ENCODE measurements around the gene MYH14. TPM values are rescaled to one million over a fixed set of nuclear protein-coding genes. Genes with fewer than 3 reads are reported as not detected.
"Not testable (repeated sequence)": the region's sequence is repeated elsewhere in the genome, so short reads cannot be mapped to it uniquely, and the experiment has no call there.

MYH14 gene
- total RNA-seq, 2 donors from 2014 or later = 55.7 to 67.7 TPM

DNA sequence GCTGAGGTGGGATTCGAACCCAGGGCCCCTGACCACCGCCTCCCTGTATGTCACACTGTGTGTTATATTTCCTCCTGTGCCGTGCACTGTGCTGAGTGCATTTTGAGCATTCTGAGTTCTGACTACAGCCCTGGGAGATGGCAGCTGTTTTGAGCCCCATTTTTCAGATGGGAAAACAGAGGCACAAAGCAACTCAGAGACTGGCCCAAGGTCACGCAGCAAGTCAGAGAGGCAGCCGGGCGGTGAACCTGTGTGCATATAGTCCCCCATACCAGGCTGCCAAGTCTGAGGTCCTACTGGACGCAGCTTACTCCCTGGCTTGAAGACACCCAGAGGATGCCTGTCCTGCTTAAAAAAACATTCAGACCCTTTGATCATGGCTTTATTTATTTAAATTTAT lies 17.7 kb downstream of the MYH14 start:
- no peak for ATAC-seq
- intact Hi-C loops (cut with DNase I) = no loop called here
- DNase-seq = no peak

DNA sequence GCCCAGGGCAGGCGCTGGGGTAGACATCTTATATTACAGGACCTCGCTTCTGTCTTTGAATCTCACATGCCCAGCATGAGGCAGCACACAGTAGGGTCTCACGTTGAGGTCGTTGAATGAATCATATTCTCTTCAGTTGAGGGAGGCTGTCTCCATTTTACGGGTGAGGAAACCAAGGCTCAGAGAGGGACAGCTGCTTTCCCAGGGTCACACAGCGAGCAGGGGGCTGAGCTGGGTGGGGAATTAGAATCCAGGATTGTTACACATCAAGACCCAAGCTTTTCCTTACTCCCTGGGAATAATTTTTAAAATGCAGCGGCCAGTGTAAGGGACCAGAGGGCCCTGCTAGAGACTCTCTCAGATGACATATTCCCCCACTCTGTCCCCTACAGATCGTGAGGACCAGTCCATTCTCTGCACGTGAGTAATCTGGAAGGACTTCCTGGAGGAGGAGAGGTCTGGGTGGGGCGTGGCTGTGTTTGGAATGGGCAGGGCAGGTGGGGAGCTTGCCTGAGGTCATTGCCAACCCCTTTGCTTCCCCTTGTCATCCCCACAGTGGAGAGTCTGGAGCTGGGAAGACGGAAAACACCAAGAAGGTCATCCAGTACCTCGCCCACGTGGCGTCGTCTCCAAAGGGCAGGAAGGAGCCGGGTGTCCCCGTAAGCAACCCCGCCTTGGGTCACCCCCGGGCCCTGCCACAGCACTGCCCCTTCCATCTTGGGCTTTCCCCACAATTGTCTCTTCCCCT lies 19.4 kb downstream of the MYH14 start:
- intact Hi-C loops (cut with DNase I) = no loop called here
- no peak for DNase-seq

DNA sequence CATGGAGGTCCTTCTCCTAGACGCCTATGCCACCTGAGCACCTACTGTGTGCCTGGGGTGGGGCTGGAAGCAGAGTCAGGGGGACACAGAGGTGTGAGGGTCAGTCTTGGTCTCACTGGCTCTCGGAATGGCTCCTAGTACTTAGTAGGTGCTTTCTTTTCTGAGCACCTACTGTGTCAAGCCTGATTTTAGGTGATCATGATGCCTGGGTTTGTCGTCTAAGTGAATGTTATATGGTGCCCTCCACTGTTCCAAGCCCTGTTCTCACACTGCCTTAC lies 20.0 kb downstream of the MYH14 start:
- intact Hi-C loops (cut with DNase I) = no loop called here
- DNase-seq (no peak), ATAC-seq (no peak)

More for the DNA sequence above, 19.4 kb downstream of the MYH14 start:
- no peak for ATAC-seq

GRCh38 chr19:50224986-50225747 lies 21.7 kb downstream of the MYH14 start:
- intact Hi-C loops (cut with DNase I) = no loop called here
- ATAC-seq = peak in 1 of 2 donors; percentile 49
- DNase-seq = no peak

- DNase-seq = no peak
Measured at GRCh38 chr19:50226536-50226935, 23.1 kb downstream of the MYH14 start.

DNA sequence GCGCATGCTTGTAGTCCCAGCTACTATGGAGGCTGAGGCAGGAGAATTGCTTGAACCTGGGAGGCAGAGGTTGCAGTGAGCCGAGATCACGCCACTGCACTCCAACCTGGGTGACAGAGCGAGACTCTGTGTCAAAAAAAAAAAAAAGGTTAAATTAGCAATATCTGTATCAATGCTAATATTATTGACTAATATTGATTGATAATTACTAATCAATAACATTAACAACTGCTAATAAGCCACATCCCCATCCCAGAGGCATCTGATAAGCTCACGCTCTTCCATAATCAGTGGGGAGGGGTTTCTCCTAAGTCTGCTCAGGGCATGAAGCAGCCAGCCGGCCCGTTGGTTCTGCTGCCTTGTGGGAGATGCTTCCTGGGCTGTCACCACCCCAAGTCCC lies 24.7 kb downstream of the MYH14 start:
- ATAC-seq; intact Hi-C loops (cut with DNase I); DNase-seq: not testable (repeated sequence)

More at GRCh38 chr19:50226536-50226935, 23.1 kb downstream of the MYH14 start:
- no peak for ATAC-seq
- intact Hi-C loops (cut with DNase I) = no loop called here

- DNase-seq = no peak
- intact Hi-C loops (cut with DNase I) = no loop called here
- ATAC-seq = peak in 1 of 2 donors; percentile 32
Measured at GRCh38 chr19:50230379-50231351, 27.2 kb downstream of the MYH14 start.

GRCh38 chr19:50231417-50231816 lies 28.0 kb downstream of the MYH14 start:
- DNase-seq; ATAC-seq; intact Hi-C loops (cut with DNase I): not testable (repeated sequence)

DNA sequence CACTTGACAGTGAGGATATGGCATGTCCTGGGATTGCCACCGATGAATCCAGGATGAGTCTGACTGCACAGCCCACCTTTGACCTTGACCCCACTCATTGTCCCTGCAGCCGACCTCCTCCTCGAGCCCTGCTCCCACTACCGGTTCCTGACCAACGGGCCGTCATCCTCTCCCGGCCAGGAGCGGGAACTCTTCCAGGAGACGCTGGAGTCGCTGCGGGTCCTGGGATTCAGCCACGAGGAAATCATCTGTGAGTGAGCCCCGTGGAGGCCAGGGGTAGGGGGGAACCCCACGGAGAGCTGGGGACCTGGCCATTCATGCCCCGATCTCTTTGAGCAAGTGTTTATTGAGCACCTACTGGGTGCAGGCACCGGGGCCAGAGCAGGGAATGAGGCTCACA lies 28.4 kb downstream of the MYH14 start:
- DNase-seq (no peak), ATAC-seq (no peak)
- intact Hi-C loops (cut with DNase I) = no loop called here

DNA sequence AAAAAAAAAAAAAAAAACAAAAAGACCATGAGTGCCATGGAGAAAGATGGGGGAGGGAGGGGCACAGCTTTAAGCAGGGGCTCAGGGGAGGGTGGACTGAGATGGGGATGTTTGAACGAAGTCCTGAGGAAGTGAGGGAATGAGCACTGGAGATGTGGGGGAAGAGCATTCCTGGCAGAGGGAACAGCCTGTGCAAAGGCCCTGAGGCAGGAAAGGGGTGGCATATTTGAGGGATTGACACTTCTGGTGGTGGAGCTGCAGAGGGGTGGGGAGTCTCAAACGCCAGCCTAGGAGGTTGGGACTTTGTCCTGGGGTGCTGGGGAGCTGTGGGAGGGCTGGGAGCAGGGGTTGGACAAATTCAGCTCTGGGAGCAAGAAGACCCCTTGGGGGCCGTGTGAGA lies 29.2 kb downstream of the MYH14 start:
- ATAC-seq (no peak), DNase-seq (no peak)
- intact Hi-C loops (cut with DNase I) = no loop called here

DNA sequence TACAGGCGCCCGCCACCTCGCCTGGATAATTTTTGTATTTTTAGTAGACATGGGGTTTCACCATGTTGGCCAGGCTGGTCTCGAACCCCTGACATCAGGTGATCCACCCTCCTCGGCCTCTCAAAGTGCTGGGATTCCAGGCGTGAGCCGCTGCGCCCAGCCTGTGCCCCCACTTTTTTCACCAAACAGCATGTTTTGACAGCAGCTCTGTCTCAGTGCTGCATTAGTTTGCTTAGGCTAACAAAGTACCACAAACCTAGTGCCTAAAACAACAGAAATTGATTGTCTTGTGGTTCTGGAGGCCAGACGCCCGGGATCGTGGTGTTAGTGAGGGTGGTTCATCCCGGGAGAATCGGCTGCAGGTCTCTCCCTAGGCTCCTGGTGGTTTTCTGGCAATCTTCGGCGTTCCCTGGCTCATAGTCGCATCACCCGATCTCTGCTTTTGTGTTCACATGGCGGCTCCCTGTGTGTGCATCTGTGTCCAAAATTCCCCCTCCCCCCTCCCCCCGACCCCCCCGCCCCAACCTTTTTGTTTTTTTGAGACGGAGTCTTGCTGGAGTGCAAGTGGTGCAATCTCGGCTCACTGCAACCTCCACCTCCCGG lies 30.0 kb downstream of the MYH14 start:
- ATAC-seq = no peak
- DNase-seq = no peak
- intact Hi-C loops (cut with DNase I) = no loop called here

DNA sequence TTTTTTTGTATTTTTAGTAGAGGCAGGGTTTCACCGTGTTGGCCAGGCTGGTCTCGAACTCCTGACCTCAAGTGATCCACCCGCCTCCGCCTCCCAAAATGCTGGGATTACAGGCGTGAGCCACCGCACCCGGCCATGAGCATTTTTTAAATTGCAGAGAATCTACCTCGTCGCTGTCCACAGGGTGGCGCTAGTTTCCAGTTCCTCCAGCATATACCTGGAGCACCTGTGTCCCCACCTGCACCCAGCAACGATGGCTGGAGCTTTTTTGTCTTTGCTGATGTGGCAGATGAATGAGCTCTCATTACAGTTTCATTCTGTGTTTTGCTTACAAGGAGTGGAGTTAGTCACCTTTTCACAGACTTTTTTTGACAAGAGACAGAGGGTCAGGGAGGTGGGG lies 34.1 kb downstream of the MYH14 start:
- DNase-seq; intact Hi-C loops (cut with DNase I); ATAC-seq: not testable (repeated sequence)

DNA sequence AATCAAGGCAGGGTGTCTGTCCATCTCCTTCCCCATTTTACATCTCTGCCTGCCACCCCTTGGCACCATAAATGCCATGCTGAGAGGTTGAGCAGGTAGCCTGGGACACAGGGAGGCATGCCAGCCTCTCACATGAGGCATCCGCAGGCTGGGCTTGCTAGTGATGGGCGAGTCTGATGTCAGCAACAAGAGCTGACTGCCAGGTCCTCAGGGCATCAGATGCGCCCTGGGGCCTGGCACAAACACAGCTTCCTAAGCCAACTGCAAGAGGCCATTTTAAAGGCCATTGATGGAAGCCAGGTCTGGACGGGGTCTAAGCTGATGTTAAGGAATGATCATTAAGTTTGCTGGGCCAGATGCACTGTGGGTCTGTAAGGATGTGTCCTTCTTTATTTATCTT lies 34.6 kb downstream of the MYH14 start:
- ATAC-seq = peak in 1 of 2 donors; percentile 35
- intact Hi-C loops (cut with DNase I) = no loop called here
- no peak for DNase-seq

- no peak for ATAC-seq
- DNase-seq = no peak
- intact Hi-C loops (cut with DNase I) = no loop called here
Measured at GRCh38 chr19:50239921-50240590, 36.6 kb downstream of the MYH14 start.

DNA sequence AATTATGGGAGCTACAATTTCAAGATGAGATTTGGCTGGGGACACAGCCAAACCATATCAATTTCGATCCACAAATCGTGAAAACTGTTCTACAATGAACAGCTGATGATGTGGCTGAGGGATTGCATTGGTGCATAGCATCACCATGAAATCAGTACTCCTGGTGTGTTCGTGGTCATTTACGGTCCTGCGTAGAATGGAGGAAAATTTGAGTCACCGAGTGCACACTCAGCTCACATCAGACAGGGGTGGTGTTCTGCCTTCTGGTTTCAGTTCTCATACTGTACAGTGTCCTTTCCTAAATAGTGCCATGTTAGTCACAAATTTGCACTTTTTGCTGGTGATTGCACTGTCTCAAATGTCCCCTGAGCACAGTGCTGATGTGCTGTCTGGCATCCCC lies 39.2 kb downstream of the MYH14 start:
- ATAC-seq (no peak), DNase-seq (no peak)
- intact Hi-C loops (cut with DNase I) = no loop called here

DNA sequence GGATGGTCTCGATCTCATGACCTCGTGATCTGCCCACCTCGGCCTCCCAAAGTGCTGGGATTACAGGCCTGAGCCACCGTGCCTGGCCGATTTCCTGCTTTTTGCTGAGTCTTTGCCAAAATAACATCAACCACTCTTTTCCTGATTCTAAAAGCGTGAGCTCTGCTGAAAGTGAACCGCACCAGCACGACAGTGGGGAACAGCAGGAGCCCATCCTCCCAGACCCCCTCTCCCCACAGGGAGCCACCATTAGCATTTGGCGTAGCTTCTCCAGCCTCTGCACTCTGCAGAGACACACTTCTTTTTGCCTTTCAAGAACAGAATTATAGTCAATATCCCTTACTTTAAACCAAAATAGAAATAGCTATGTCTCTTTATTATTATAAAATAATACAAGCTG lies 41.3 kb downstream of the MYH14 start:
- ATAC-seq (no peak), DNase-seq (no peak)
- intact Hi-C loops (cut with DNase I) = no loop called here

DNA sequence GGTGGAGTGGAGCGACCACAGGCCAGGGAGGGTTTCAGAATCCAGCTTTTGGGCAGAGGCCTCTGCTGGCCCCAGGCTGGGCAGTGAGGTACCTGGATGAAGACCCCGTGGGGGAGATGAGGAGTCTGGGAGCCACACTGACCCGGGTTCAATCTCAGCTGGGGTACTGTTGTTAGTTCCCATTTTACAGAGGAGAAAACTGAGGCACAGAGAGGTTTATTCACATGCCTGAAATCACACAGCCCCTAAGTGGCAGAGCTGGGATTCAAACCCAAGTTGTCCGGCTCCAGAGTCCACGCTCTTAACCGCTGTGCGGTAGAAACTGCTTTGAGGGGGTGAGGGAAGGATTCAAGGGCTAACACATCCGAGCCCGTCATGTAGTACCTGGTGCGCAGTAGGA lies 45.0 kb downstream of the MYH14 start:
- DNase-seq (no peak), ATAC-seq (no peak)
- intact Hi-C loops (cut with DNase I) = no loop called here

DNA sequence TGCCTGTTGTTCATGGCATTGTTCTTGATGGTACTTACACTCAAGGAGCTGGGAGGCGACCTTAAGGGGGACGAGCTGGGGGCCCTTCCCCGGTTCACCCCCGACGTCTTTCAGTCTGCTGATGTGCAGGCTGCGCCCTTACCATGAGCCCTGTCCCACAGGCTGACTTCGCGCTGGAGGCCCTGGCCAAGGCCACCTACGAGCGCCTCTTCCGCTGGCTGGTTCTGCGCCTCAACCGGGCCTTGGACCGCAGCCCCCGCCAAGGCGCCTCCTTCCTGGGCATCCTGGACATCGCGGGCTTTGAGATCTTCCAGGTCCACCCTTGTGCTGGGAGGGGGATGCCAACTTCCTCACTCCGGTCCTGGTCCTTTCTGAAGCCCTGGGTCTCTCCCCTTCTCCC lies 45.4 kb downstream of the MYH14 start:
- no peak for ATAC-seq
- no peak for DNase-seq
- intact Hi-C loops (cut with DNase I) = no loop called here

DNA sequence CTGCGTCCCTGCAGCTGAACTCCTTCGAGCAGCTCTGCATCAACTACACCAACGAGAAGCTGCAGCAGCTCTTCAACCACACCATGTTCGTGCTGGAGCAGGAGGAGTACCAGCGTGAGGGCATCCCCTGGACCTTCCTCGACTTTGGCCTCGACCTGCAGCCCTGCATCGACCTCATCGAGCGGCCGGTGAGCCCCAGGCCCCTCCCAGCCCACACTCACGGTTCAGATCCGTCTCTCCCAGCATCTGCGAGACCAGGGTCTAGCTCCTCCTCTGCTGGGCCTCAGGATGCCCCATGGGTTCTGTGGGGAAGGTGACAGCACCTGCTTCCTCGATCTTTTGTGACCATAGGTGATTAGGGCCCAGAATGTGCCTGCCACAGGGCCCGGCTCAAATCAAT lies 46.2 kb downstream of the MYH14 start:
- ATAC-seq (no peak), DNase-seq (no peak)
- intact Hi-C loops (cut with DNase I) = no loop called here
